ENCODE measurements around the gene MAD1L1.
A peak's percentile ranks its signal among the peaks of the same experiment; 100 is the strongest.

Gene MAD1L1

DNA sequence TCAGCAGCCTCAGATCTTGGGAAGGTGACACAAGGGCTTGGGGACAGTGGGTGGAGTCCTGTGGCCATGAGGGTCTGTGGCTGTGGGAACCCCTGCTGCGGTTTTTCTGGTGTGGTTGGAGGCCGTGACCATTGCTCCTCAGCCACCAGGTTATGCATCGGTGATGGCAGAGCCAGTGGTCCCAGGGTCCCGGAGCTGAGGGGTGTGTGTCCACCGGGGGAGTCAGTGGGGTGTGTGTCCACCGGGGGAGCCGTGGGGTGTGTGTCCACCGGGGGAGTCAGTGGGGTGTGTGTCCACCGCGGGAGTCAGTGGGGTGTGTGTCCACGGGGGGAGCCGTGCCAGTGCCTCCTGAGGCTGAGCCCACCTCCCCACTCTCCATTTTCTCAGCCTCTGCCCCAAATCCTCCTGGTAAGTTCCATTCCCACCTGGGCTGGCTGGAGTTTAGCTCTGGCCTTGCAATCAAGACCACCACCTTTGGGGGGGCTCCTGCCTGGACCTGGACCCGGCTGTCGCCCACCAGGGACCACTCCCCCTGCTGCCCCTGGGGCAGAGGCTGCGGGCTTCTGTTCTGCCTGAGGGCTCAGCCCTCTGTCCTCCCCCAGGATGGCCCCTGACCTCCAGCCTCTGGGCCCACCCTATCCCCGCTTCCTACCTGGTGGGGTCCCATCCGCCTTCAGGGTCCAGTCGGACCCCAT, 419.2 kb downstream of the MAD1L1 start:
- no peak for DNase-seq

DNA sequence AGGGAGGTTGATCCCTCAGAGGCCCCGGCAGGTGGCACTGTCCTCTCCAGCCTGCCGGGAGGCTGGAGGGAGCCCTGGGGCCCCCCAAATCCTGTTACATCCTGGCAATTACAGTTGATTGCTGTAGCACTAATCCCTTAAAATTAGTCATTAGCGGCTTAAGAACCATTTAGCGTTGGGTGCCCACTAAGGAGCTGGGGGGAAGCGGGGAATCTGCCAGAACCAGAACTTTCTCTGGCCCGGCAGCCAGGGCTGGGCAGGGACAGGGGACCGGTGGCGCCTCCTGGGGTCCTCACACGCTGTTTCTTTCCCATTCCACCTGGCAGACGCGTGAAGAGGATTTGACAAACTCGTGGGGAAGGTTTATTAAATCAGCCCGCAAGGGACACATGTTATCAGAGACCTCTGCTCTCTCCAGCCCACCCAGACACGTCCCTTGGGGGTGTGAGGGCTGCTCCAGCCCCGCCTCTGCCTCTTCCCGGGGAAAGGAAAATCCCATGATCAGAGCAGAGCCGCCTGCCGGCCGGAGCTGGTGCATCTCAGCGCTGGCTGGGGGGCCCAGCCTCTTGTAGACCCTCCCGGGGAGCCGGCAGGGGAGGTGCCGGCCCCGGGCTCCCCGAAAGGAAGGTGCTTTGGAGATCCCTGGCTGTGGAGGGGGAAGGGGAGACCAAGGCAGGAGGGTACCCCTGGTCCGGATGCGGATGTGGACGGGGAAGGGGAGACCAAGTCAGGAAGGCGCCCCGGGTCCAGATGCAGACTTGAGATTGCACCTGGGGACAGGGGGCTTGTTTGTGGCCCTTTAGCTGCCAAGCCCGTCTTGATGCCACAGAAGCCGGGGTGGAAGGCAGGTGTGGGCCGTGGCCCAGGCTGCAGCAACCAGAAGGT, 420.0 kb downstream of the MAD1L1 start:
- no peak for DNase-seq

DNA sequence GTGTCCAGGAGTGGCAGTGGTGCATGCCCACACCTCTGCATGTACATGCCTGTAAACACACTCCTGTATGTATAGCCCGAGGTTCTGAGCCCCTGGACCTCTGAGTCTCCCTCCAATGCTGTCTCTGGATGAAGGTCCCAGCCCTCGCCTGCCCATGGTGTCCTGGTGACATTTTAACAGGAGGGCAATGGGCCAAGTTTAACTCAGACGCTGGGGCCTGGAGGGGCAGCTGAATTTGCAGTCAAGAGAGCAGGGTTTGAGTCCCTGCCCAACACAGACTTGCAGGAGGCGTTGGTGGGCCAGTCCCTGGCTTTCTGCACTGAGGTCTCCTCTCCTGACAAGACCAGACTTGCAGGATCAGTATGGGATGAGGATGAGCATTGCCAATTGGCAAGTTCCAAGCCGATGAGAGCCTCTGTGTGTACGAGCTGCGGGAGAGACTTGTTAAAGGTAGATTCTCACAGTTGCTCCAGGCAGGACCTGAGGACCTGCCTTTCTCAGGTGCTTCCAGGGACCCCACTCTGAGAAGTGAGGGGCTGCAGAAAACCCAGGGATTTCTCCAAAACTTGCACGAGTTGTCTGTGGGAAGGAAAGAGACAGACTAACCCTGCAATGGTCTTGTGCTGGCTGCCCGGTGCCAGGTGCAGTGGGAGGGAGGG, 420.8 kb downstream of the MAD1L1 start:
- no peak for DNase-seq

DNA sequence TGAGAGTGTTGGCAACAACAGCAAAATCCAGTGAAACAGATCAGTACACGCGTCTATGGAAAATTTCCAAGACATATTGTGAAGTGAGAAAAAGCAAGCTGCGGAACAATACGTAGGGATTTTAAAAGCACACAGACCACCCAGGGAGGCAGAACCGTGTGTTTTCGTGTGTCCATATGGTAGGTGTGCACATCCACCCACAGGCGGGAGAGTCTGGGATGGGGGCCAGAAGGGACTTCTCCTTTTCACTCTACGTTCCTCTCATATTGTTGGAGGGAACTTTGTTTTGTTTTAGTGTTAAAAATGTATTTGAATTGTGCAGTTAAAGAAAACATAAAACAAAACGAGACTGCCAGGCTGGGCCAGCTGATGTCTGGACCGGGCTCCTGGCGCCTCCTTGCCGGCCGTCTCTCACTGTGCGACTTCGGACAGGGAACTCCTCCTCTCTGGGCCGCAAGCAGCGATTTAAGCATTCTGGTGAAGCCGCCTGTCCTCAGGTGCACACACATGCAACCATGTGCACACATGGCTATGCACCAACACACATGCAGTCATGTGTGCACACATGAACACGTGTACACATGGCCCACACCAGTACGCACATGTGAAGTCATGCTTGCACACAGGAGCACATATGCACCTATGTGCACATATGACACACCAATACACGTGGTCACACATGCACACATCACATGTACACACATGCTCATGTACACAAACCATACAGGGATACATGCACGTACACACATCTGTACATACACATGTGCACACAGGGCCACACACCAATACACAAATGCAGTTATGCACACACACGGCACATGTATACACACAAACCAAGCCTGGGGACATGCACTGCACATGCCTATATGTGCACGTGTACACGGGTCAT, 421.5 kb downstream of the MAD1L1 start:
- peak in 1 of 56 donors; percentile 8 for DNase-seq

DNA sequence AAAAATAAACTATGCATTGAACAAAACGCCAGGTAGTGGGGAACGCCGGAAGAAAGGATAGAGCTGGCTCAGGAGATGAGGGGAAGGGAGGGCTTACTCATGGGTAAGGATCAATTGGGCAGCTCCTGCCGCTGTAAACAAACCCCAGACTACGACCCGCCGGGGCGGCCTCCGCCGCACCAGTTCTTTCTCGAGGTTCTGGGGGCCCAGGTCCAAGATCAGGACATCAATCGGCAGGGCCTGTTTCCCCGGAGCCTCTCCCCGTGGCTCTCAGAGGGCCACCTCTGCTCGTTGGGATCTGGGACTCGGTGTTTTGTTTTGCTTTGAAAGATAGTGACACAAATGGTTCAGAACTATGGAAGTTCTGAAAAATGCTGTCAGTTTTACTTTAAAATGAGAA, 422.2 kb downstream of the MAD1L1 start:
- no peak for DNase-seq

DNA sequence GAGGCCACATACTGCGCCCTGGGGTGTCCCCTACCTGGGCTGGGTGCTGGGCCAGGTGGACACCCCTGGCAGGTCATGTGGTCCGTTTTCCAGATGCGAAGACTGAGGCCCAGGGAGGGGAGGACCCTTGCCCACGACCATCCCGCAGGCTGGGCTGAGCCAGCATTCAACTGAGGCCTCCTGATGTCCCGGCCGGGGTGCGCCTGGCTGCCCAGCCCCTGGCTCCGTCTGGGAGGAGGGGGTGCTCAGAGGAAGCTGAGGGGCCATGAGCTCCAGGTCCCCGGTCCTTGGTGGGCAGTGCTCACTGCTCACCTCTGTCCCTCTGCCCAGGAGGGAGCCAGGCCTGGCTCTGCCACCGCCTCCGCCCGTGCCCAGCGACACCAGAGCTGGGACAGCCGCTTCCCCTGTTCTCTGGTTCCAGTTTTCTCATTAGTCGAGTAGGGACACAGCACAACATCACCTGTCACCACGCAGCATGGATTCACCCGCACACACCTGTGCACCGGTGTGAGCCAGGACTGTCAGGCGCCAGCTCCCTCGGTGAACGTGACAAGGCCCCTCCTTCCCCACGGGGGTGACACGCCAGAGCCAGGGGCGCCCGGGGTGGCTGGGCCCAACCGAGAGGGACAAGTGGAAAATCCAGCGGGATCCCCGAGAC, 423.0 kb downstream of the MAD1L1 start:
- DNase-seq, result no peak

DNA sequence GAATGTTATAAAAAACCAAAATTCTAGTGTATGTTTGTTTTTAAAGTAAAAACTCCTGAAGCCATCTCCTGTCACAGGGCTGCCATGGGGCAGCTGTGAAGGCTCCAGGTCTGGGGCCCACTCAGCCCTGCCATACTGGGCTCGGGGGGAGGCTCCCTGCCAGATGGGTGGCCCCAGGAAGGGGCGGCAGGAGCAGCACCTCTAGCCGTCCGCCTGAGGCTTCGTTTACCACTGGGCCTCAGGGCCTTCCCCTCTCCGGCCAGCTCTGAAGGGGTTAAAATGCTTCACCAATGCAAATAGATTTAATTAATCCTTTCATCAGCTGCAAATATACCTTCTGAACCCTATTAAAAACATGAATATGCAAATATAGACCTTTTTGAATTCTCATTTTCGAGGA, 423.7 kb downstream of the MAD1L1 start:
- DNase-seq, result no peak

DNA sequence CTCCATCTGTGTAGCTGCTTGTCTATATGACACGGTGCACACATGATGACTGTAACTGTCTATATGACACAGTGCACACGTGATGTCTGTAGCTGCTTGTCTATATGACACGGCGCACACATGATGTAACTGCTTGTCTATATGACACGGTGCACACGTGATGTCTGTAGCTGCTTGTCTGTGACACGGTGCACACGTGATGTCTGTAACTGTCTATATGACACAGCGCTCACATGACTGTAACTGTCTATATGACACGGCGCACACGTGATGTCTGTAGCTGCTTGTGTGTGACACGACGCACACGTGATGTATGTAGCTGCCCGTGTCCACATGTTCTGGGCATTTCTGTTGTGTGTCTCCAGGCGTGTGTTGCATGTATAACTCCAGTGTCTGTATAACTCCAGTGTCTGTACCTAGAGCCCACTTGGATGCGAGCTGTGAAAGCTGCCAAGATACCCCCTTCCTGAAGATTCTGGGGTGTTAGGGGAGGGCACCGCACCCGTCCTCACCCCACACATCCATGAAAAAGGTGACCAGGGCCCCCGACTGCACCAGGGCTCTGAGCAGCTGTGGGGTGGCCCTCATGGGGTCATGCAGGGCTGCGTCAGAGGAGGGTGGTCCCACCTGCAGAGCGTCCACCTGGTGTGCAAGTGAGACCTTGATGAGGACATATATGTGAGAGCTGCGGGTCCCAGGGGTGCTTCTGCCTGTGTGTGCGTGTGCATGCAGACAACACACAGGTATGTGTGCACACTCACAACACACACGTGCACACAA, 424.7 kb downstream of the MAD1L1 start:
- no peak for DNase-seq

DNA sequence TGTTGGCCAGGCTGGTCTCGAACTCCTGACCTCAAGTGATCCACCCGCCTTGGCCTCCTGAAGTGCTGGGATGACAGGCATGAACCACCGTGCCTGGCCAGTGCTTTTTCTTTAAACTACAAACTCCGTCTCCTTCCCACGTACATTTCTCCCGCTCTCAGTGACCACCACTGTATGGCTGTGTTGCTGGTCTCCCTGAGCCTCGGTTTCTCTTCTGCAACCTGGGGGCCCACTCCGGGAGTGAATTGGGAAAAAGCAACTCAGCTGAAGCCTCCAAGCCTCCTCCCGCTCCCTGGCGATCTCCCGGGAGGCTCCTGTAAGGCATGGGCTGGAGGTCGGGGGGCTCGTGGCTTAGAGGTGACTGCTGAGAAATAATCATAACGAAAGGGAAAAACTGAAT, 426.4 kb downstream of the MAD1L1 start:
- DNase-seq, result no peak

DNA sequence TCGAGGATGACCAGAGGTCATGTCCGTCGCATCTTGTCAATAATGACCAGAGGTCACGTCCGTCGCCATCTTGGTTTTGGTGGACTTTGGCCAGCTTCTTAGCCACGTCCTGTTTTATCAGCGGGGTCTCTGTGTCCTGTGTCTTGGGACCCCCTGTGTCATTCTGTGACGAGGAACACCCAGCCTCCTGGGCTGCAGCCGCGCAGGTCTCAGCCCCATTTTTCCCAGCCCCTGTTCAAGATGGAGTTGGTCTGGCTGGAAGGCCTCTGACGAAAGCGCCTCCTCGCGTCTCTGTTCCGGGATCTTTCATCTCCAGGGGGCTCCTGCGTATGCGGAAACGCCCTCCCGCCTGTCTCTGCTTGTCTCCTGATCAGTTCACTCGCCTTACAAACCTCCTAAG, 428.4 kb downstream of the MAD1L1 start:
- no peak for DNase-seq

DNA sequence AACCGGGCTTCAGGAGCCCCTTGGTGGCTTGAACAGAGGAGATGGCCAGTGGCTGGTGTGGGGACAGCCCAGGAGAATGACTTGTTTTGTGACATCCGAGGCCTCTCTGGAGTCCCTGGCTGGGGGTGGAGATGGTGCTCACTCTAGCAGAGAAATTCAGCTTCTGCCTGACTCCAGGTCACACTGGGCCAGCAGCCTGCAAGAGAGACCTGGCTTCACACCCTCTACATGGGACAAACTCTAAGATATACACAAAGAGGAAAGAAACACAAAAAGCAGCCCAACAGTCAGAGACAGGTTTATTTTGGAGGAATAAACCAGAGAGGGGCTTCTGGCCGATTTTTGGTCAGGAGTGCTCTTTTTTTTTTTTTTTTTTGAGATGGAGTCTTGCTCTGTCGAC, 429.8 kb downstream of the MAD1L1 start:
- DNase-seq, result no peak

DNA sequence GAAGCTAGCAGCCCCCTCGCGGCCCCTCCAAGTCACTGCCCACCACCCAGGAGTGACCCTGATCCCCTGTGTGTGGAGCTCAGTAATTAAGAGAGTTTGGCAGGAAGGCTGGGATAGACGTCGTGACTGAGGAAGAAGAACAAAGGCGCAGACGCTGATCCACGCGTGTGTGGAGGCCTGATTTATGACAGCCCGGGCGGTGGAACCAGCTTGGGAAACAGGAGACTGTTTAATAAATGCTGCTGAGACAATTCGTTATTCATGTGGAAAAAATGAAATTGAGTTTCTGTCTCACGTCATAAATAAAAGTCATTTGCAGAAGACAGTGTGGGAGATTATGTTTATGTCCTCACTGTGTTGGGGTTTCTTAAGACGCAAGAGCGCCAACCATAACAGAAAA, 431.8 kb downstream of the MAD1L1 start:
- no peak for DNase-seq

DNA sequence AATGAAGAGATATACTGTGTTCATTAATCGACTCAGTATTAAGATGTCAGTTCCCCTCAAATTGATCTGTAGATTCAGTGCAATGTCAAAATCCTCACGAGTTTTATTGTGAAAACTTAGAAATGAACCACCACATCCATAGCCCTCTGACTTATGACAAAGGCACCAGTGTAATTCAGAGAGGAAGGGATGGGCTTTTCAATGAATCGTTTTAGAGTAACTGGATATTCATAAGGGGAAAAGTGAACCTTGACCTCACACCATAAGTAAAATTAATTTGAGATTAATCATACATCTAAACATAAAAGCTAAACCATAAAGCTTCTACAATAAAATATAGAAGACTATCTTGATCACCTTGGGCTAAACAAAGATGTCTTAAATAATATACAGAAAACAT, 434.6 kb downstream of the MAD1L1 start:
- no peak for DNase-seq

DNA sequence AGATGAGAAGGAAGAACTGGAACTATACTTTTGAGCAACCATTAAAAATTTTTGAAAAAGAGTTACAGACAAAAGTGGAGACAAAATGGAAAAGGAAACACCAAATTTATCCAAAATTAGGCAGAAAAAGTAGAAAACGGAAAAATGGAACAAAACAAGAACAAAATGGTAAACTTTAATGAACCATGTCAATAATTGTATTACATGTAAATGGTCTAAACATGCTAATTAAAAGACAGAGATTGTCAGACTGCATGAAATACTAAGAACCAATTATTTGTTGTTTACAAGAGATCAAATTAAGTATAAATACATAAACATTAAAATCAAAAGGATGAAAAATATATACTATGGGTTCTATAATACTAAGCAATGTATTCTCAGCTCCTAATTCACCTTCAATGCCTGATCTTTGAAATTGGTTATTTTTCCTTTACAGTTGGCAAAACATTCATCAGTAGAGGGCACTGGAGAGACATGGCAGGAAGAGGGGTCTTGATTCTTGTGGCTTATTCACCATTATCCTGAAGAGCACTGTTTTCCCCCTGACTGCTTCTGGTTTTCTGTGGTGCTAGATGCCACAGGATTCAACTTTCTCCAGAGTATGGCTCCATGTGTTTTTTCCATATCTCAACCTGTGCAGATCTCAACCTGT, 437.7 kb downstream of the MAD1L1 start:
- no peak for DNase-seq

DNA sequence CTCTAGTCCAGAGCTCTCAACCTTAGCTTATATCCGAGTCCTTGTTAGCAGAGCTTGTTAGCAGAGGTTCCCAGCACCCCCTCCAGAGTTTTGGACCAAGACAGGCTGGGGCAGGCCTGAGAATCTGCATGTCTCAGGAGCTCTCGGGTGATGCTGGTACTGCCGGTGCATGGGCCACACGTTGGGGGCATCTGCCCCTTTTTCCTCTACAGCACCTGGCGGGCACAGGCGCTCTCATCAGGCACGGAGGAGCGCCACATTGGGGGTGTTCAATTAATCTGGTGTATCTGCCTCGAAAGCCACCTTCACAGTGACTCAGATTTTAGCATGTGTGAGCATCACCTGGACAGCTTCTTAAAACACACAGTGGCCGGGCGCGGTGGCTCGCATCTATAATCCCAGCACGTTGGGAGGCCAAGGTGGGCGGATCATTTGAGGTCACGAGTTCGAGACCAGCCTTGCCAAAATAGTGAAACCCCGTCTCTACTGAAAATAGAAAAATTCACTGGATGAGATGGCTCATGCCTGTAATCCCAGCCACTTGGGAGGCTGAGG, 445.0 kb downstream of the MAD1L1 start:
- DNase-seq, result no peak

DNA sequence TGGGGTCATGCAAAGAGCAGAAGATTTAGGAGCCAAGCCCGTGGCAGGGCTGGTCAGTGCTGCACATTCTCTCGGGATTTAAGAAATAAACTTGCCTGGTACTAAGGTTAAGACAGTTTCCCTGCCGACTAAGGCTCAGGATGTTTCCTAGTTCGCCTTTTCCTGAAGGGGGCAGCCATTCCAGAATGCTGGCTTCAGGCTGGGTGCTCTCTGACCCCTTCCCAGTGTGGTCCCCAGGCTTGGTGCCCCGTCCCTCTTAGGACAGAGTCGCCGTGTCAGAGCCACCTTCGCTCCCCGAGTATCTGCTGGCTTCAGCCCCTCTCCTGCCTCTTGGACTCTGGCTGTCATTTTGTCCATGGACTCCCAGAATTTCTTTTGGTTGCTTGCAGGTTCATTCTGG, 445.5 kb downstream of the MAD1L1 start:
- DNase-seq, result no peak

DNA sequence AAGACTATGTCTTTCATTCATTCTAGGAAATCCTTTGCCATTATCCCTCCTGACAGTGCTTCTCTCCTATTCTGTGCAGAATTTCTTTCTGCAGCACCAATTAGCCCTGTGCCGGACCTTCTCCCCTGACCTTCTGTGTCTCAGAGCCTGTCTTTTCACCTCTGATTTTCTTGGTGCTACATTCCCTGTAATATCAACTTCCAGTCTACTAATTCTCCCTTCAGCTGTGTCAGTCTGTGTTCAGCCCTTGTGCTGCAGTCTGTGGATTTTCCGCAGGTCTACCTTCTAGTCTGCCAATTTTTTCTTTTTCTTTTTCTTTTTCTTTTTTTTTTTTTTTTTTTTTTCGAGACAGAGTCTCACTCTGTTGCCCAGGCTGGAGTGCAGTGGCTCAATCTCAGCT, 446.9 kb downstream of the MAD1L1 start:
- no peak for DNase-seq

DNA sequence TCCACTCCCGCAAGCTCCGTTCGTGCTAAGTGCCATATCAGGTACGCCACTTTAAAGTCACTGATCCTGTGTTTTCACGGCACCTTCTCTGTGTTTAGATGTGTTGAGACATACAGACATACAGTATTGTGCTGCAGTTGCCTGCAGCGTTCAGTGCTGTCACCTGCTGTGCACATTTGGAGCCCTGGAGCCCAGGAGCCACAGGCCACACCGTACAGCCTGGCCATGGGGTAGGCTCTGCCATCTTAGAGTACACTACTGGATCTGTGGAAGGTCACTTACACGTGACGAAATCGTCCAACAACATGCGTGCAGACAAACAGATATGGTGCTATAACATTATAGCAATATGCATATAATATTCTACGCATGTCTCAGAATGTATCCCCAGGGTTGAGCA, 451.4 kb downstream of the MAD1L1 start:
- DNase-seq, result no peak

DNA sequence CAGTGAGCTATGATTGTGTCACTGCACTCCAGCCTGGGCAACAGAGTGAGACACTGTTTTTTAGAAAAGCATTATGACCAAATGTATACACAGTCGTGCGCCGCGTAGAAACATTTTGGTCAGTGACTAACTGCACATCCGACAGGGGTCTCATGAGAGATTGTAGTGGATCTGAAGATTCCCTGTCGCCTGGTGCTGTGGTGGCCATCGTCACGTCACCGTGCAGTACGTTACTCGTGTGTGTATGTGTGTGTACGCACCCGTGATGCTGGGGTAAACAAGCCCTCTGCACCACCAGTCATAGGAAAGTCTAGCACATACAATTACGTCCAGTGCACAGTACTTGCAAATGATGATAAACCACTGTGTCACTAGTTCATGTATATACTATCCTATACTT, 453.3 kb downstream of the MAD1L1 start:
- no peak for DNase-seq

Data from nucleus accumbens (tissue), 56 donors.